Measurements from ENCODE around the gene C9orf153.
"Not testable (repeated sequence)": the region's sequence is repeated elsewhere in the genome, so short reads cannot be mapped to it uniquely, and the experiment has no call there.

Gene C9orf153

GRCh38 chr9:86219606-86220005, 39.9 kb downstream of the C9orf153 start:
- TF ChIP-seq CTCF (IDR thresholded peaks at IDR 0.05; ENCODE audit: low read depth, low read length): no peak
- no peak for DNase-seq (ENCODE audit: extremely low read depth, low read depth)

DNA sequence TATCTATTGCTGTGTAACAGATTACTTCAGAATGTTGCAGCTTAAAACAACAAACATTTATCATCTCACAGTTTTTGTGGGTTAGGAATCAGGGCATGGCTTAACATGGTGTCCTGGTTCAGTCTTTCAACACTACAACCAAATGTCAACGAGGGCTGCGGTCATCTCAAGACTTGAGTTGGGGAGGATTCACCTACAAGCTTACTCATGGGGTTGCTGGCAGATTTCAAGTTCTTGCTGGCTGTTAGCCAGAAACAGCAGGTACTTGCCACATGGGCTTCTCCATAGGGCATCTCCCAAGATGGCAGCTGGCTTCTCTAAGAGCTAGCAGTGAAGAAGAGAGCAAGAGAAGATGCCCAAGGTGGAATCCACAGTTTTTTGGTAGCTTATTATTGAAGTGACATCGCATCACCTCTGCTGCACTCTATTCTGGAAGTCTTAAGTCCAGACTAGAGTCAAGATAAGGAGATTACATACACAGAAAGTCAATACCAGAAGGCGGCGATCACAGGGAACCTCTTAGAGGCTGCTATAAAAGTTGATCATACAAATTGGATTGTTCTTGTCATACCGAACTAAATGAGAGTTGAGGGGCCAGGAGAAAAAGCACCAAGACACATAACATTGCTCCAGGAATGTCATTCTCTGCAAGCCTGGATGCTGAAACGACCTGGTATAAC, 42.2 kb downstream of the C9orf153 start:
- no peak for TF ChIP-seq CTCF (IDR thresholded peaks at IDR 0.05; ENCODE audit: low read depth, low read length)
- DNase-seq (ENCODE audit: extremely low read depth, low read depth): no peak

DNA sequence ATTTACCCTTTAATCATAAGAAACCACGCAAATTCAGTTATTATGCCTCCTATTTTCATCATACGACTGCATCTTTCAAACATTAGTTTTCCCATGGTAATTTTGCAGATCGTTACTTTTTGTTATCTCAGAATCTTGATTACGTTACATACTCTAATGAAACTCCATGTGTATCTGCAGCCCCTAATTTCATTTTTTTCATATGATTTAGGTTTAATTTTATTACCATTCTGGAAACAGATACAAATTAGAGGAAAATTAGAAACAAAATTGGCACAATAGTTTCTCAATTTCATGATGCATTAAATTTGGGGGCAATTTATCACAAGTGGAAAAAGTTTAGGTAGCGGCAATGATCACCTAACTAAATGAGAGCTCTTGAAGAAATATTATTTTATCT, 52.3 kb downstream of the C9orf153 start:
- no peak for TF ChIP-seq CTCF (IDR thresholded peaks at IDR 0.05; ENCODE audit: low read depth, low read length)
- DNase-seq (ENCODE audit: extremely low read depth, low read depth): no peak

- peak; percentile 83 for TF ChIP-seq CTCF (IDR thresholded peaks at IDR 0.05; ENCODE audit: low read depth, low read length)
- peak; percentile 14 for DNase-seq (ENCODE audit: extremely low read depth, low read depth)
These were observed 57.0 kb downstream of the C9orf153 start for GRCh38 chr9:86202338-86202882.

DNA sequence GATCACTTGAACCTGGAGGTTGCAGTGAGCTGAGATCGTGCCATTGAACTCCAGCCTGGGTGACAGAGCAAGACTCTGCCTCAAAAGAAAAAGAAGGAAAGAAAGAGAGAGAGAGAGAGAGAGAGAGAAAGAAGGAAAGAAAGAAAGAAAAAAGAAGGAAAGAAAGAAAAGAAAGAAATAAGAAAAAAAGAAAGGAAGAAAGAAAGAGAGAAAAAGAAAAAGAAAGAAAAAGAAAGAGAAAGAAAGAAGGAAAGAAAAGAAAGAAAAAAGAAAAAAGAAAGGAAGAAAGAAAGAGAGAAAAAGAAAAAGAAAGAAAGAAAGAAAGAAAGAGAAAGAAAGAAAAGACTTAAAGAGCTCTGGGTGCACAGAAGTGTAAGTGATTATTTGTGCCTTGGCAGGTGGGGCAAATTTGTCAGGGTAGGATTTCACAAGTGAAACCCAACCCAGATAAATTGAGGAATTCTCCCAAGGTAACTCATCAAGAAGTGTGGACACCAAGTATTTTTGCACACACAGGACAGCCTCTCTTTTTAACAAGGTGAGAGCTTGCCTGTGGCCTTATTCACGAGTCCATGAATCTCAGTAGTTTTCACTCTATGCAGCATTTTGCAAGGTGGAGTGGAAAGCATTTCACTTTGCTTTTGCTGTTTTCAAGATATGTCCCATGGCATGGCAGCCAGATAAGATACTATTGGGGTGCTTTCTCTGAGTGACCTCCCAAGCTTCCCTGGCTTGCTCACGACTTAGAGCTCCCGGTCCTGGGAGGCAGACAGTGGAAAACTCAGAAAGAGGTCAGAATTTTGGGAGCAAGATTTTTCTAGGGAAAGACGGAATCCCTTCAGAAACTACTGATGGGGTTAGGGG, 57.8 kb downstream of the C9orf153 start:
- no peak for DNase-seq (ENCODE audit: extremely low read depth, low read depth)
- no peak for TF ChIP-seq CTCF (IDR thresholded peaks at IDR 0.05; ENCODE audit: low read depth, low read length)

DNA sequence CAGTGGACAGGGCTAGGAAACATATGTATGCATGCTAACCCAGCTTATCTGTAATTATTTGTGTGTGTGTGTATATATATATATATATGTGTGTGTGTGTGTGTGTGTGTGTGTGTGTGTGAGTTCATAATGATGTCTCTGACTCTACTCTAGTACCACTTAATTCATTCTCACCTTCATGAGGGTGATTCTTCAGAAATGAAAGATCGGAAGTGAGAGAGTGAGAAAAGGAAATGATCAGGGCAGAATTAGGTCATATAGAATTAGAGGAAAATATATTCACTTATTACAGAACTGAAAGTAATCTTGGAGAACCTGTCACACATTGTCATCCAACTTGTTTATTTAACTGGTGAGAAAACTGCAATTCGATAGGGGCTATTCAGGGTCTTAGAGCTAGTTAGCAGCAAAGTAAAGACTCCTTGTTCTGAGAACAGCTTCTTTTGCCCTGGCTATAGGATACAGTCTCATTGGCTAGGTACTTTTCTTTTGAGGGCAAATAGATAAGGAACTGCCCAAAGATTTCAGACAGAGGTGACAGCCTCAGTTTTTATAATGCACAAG, 58.8 kb downstream of the C9orf153 start:
- TF ChIP-seq CTCF (IDR thresholded peaks at IDR 0.05; ENCODE audit: low read depth, low read length): no peak
- DNase-seq (ENCODE audit: extremely low read depth, low read depth): no peak

DNA sequence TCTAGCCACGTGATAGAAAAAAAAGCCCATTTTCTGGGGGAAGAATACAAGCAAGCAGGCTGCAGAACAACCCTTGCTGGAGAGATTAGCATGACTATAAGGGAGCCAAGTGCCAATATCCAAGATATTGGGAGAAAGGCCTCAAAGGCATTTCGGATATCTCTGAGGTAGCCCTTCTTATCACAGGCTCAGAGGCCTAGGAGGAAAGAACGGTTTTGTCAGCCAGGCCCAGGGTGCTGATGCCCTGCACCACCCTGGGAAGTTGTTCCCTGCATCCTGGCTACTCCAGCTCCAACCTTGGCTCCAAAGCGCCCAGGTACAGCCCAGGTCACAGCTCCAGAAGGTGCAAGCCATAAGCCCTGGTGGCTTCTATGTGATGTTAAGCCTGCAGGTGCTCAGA, 66.4 kb downstream of the C9orf153 start:
- DNase-seq (ENCODE audit: extremely low read depth, low read depth): no peak
- TF ChIP-seq CTCF (IDR thresholded peaks at IDR 0.05; ENCODE audit: low read depth, low read length): no peak

DNA sequence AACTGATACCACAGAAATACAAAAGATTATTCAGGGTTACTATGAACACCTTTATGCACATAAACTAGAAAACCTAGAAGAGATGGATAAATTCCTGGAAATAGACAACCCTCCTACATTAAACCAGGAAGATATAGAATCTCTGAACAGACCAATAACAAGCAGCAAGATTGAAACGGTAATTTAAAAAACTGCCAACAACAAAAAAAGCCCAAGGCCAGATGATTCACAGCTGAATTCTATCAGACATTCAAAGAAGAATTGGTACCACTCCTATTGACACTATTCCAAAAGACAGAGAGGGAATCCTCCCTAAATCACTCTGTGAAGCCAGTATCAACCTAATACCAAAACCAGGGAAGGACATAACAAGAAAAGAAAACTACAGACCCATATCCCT, 68.8 kb downstream of the C9orf153 start:
- not testable (repeated sequence) for DNase-seq (ENCODE audit: extremely low read depth, low read depth)
